HEK293 (cell line): ENCODE results near the gene CREB5.

Source experiments
- CTCF ChIA-PET: fragments of 350-600 bp; formaldehyde crosslinking; extraction: SDS; loops from one replicate; lab custom pipeline; 2021; ENCODE audit warnings: antibody characterized with exemption; lab: Yijun Ruan, JAX
- POLR2A ChIA-PET: fragments of 300-600 bp; formaldehyde crosslinking; extraction: SDS; loops from one replicate; lab custom pipeline; 2020; ENCODE audit warnings: antibody characterized with exemption, inconsistent platforms; lab: Yijun Ruan, JAX
- H3K27ac ChIP-seq: fragments of 200-500 bp; sonication (Bioruptor generic); 2 replicates; pipeline ENCODE4 v1.5.1; 2014; ENCODE audit warnings: low read depth, low read length, control low read depth, inconsistent platforms; ENCODE audit errors: extremely low read depth
- H3K36me3 ChIP-seq, 2 experiments: fragments of 200-500 bp in 1 of 2; sonication (Bioruptor generic) in 1 of 2; 1 replicate in 1 of 2; 2 replicates in 1 of 2; pipeline ENCODE4 v1.5.1; 2014 to 2017; ENCODE audit warnings: inconsistent platforms in 2 of 2, low read length in 2 of 2; ENCODE audit not compliant: control insufficient read depth in 2 of 2, insufficient read depth in 1 of 2
- H3K4me1 ChIP-seq: fragments of 200-500 bp; sonication (Bioruptor generic); 2 replicates; pipeline ENCODE4 v1.5.1; 2014; ENCODE audit warnings: mild to moderate bottlenecking, low read length, inconsistent platforms; ENCODE audit not compliant: control insufficient read depth, insufficient read depth
- H3K4me3 ChIP-seq: 2 replicates; pipeline ENCODE4 v1.5.1; 2011; ENCODE audit warnings: low read depth, mild to moderate bottlenecking, control low read depth, low read length, moderate library complexity
- H3K9me3 ChIP-seq: fragments of 200-500 bp; sonication (Bioruptor generic); 2 replicates; pipeline ENCODE4 v1.5.1; 2014; ENCODE audit warnings: low read depth, low read length, inconsistent platforms; ENCODE audit not compliant: control insufficient read depth, insufficient read depth
- FEZF1 ChIP-seq: fragments of 450-650 bp; formaldehyde crosslinking; IDR thresholded peaks from 2 replicates; pipeline ENCODE4 v1.5.1; 2016; ENCODE audit warnings: missing biosample characterization, missing genetic modification characterization
- GFI1B ChIP-seq: fragments of 450-650 bp; formaldehyde crosslinking; IDR thresholded peaks from 2 replicates; pipeline ENCODE4 v1.5.1; 2016; ENCODE audit warnings: missing biosample characterization, missing genetic modification characterization
- IKZF3 ChIP-seq: fragments of 450-650 bp; IDR thresholded peaks from 2 replicates; pipeline ENCODE4 v1.5.0; 2018; ENCODE audit warnings: missing biosample characterization, mild to moderate bottlenecking, missing genetic modification characterization, moderate library complexity
- KLF8 ChIP-seq: fragments of 450-650 bp; formaldehyde crosslinking; IDR thresholded peaks from 2 replicates; pipeline ENCODE4 v1.5.1; 2016; ENCODE audit warnings: missing biosample characterization, missing genetic modification characterization
- RBAK ChIP-seq: fragments of 450-650 bp; formaldehyde crosslinking; IDR thresholded peaks from 2 replicates; pipeline ENCODE4 v1.5.1; 2016; ENCODE audit warnings: missing biosample characterization, missing genetic modification characterization
- SP3 ChIP-seq: fragments of 450-650 bp; formaldehyde crosslinking; IDR thresholded peaks from 2 replicates; pipeline ENCODE4 v1.5.1; 2016; ENCODE audit warnings: missing biosample characterization, missing genetic modification characterization
- ZBTB20 ChIP-seq: fragments of 450-650 bp; formaldehyde crosslinking; IDR thresholded peaks from 2 replicates; pipeline ENCODE4 v1.5.1; 2016; ENCODE audit warnings: missing biosample characterization, missing genetic modification characterization
- ZNF112 ChIP-seq: fragments of 450-650 bp; formaldehyde crosslinking; IDR thresholded peaks from 2 replicates; pipeline ENCODE4 v1.5.0; 2017; ENCODE audit warnings: missing biosample characterization, missing genetic modification characterization
- ZNF133 ChIP-seq: fragments of 450-650 bp; formaldehyde crosslinking; IDR thresholded peaks from 2 replicates; pipeline ENCODE4 v1.5.1; 2016; ENCODE audit warnings: missing biosample characterization, missing genetic modification characterization
- ZNF146 ChIP-seq: fragments of 450-650 bp; formaldehyde crosslinking; IDR thresholded peaks from 2 replicates; pipeline ENCODE4 v1.5.1; 2016; ENCODE audit warnings: missing biosample characterization, missing genetic modification characterization
- ZNF155 ChIP-seq: fragments of 450-650 bp; formaldehyde crosslinking; IDR thresholded peaks from 2 replicates; pipeline ENCODE4 v1.5.1; 2016; ENCODE audit warnings: missing biosample characterization, missing genetic modification characterization
- ZNF174 ChIP-seq: fragments of 450-650 bp; formaldehyde crosslinking; IDR thresholded peaks from 2 replicates; pipeline ENCODE4 v1.5.0; 2017; ENCODE audit warnings: missing biosample characterization, mild to moderate bottlenecking, missing genetic modification characterization
- ZNF23 ChIP-seq: fragments of 450-650 bp; formaldehyde crosslinking; IDR thresholded peaks from 2 replicates; pipeline ENCODE4 v1.5.1; 2016; ENCODE audit warnings: missing biosample characterization, missing genetic modification characterization, borderline replicate concordance
- ZNF239 ChIP-seq: fragments of 450-650 bp; formaldehyde crosslinking; IDR thresholded peaks from 2 replicates; pipeline ENCODE4 v1.5.1; 2016; ENCODE audit warnings: missing biosample characterization, missing genetic modification characterization
- ZNF302 ChIP-seq: fragments of 450-650 bp; formaldehyde crosslinking; IDR thresholded peaks from 2 replicates; pipeline ENCODE4 v1.5.1; 2016; ENCODE audit warnings: missing biosample characterization, missing genetic modification characterization, low read depth
- ZNF341 ChIP-seq: fragments of 450-650 bp; formaldehyde crosslinking; IDR thresholded peaks from 2 replicates; pipeline ENCODE4; 2016; ENCODE audit warnings: low read depth, missing biosample characterization, missing genetic modification characterization
- ZNF37A ChIP-seq: fragments of 450-650 bp; IDR thresholded peaks from 2 replicates; pipeline ENCODE4 v1.5.1; 2018; ENCODE audit warnings: missing biosample characterization, missing genetic modification characterization
- ZNF423 ChIP-seq: fragments of 450-650 bp; formaldehyde crosslinking; IDR thresholded peaks from 2 replicates; pipeline ENCODE4 v1.5.1; 2016; ENCODE audit warnings: missing biosample characterization, missing genetic modification characterization
- ZNF433 ChIP-seq: fragments of 450-650 bp; formaldehyde crosslinking; IDR thresholded peaks from 2 replicates; pipeline ENCODE4 v1.5.1; 2016; ENCODE audit warnings: missing biosample characterization, missing genetic modification characterization, low read depth
- ZNF549 ChIP-seq: fragments of 450-650 bp; IDR thresholded peaks from 2 replicates; pipeline ENCODE4 v1.5.1; 2018; ENCODE audit warnings: missing biosample characterization, missing genetic modification characterization, mild to moderate bottlenecking, inconsistent platforms, moderate library complexity
- ZNF596 ChIP-seq: fragments of 450-650 bp; IDR thresholded peaks from 2 replicates; pipeline ENCODE4 v1.5.0; 2018; ENCODE audit warnings: missing biosample characterization, mild to moderate bottlenecking, missing genetic modification characterization, moderate library complexity
- ZNF610 ChIP-seq: fragments of 450-650 bp; formaldehyde crosslinking; IDR thresholded peaks from 2 replicates; pipeline ENCODE4 v1.5.1; 2016; ENCODE audit warnings: missing biosample characterization, missing genetic modification characterization, borderline replicate concordance
- ZXDB ChIP-seq: fragments of 450-650 bp; formaldehyde crosslinking; IDR thresholded peaks from 2 replicates; pipeline ENCODE4 v1.5.1; 2016; ENCODE audit warnings: missing biosample characterization, missing genetic modification characterization
- TF ChIP-seq, protein P1 (sequence below): fragments of 450-650 bp; formaldehyde crosslinking; IDR thresholded peaks from 2 replicates; pipeline ENCODE4 v1.5.1; 2016; ENCODE audit warnings: missing biosample characterization, missing genetic modification characterization
- TF ChIP-seq, protein P2 (sequence below): fragments of 450-650 bp; formaldehyde crosslinking; IDR thresholded peaks from 2 replicates; pipeline ENCODE4 v1.5.1; 2016; ENCODE audit warnings: missing biosample characterization, missing genetic modification characterization
- TF ChIP-seq, protein P3 (sequence below): fragments of 450-650 bp; formaldehyde crosslinking; IDR thresholded peaks from 2 replicates; pipeline ENCODE4 v1.5.1; 2017; ENCODE audit warnings: missing biosample characterization, missing genetic modification characterization
- TF ChIP-seq, protein P4 (sequence below): fragments of 450-650 bp; formaldehyde crosslinking; IDR thresholded peaks from 2 replicates; pipeline ENCODE4 v1.5.1; 2017; ENCODE audit warnings: missing biosample characterization, missing genetic modification characterization

The CREB5 gene

DNA sequence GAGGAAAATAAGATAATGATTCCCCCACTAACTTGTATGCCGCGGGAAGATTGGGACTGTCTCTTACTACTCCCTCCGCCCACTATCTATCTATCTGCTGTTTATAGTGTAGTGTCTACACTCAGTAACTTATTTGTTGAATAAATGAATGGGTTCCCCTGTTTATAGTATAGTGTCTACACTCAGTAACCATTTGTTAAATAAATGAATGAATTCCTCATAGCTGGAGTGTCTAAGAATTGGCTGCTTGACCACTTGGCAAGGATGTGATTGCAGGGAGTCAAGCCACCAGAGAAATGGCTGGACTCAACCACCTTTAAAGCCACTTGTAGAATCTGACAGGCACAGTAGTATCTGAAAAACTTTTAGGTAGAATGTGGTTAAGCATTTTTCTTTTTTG is 398.7 kb downstream of the CREB5 start (continued):
- TF ChIP-seq, protein P1, sequence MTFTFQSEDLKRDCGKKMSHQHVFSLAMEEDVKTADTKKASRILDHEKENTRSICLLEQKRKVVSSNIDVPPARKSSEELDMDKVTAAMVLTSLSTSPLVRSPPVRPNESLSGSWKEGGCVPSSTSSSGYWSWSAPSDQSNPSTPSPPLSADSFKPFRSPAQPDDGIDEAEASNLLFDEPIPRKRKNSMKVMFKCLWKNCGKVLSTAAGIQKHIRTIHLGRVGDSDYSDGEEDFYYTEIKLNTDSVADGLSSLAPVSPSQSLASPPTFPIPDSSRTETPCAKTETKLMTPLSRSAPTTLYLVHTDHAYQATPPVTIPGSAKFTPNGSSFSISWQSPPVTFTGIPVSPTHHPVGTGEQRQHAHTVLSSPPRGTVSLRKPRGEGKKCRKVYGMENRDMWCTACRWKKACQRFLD (tag by site-specific recombination), result no peak
- TF ChIP-seq ZNF155 (tag by site-specific recombination) (no peak), ZNF302 (tag by site-specific recombination) (no peak), IKZF3 (no peak), KLF8 (tag by site-specific recombination) (no peak), ZNF37A (tag by site-specific recombination) (no peak), ZBTB20 (tag by site-specific recombination) (no peak), ZNF341 (no peak), ZNF112 (tag by site-specific recombination) (no peak), ZNF433 (tag by site-specific recombination) (no peak), ZXDB (tag by site-specific recombination) (no peak)
- TF ChIP-seq, protein P2, sequence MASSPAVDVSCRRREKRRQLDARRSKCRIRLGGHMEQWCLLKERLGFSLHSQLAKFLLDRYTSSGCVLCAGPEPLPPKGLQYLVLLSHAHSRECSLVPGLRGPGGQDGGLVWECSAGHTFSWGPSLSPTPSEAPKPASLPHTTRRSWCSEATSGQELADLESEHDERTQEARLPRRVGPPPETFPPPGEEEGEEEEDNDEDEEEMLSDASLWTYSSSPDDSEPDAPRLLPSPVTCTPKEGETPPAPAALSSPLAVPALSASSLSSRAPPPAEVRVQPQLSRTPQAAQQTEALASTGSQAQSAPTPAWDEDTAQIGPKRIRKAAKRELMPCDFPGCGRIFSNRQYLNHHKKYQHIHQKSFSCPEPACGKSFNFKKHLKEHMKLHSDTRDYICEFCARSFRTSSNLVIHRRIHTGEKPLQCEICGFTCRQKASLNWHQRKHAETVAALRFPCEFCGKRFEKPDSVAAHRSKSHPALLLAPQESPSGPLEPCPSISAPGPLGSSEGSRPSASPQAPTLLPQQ (tag by site-specific recombination), result no peak
- TF ChIP-seq, all 188 proteins: peak for 0

DNA sequence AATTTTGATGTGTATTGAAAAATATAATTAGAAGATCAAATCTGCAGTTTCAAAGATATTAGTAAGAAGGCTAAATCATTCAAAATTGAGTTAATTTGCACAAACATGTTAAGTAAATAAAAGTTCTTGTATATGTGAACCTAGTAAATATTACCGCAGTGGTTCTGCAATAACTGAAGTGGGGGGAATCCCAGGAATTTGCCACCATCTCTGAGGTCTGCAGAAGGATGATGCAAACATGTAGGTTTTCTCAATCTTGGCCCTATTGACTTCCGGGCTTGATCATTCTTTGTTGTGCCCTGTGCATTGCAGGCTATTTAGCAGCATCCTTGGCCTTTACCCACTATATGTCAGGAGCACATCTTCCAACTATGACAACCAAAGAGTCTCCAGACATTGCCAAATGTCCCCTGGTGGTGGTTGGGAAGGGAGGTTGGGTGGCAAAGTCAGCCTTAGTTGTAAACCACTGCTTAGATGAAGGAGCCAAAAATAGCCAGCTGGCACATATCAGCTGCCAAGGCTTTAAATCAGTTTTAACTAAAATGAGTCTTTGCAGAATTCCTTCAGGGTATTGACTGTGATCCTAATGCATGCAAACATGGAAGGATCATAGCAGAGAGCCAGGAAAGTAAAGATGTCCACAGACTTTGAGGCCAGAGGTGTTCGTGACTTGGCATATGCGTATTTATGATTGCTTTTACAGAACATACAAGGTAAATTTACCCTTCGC is 399.5 kb downstream of the CREB5 start:
- Histone ChIP-seq H3K4me1 (no peaks in the 10 kb centered on the region), H3K27ac (no peak overlapping the region), H3K4me3 (no peak overlapping the region), H3K9me3 (no peaks in the 10 kb centered on the region), H3K36me3 (peaks cover 0 to 8% of the 10 kb centered on the region in 2 experiments; a peak in 1 of 3 replicates)
- no peak for TF ChIP-seq ZNF133 (tag by site-specific recombination)
- TF ChIP-seq FEZF1 (tag by site-specific recombination), result no peak
- TF ChIP-seq, protein P3, sequence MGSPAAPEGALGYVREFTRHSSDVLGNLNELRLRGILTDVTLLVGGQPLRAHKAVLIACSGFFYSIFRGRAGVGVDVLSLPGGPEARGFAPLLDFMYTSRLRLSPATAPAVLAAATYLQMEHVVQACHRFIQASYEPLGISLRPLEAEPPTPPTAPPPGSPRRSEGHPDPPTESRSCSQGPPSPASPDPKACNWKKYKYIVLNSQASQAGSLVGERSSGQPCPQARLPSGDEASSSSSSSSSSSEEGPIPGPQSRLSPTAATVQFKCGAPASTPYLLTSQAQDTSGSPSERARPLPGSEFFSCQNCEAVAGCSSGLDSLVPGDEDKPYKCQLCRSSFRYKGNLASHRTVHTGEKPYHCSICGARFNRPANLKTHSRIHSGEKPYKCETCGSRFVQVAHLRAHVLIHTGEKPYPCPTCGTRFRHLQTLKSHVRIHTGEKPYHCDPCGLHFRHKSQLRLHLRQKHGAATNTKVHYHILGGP (tag by site-specific recombination), result no peak
- no peak for TF ChIP-seq ZNF146 (tag by site-specific recombination)
- ChIA-PET CTCF (interaction anchor here (1.1 kb wide), 1 partner anchor 42 kb away, joined by 3 read pairs; no protein-coding TSS in a partner anchor), POLR2A (no interaction called here)

DNA sequence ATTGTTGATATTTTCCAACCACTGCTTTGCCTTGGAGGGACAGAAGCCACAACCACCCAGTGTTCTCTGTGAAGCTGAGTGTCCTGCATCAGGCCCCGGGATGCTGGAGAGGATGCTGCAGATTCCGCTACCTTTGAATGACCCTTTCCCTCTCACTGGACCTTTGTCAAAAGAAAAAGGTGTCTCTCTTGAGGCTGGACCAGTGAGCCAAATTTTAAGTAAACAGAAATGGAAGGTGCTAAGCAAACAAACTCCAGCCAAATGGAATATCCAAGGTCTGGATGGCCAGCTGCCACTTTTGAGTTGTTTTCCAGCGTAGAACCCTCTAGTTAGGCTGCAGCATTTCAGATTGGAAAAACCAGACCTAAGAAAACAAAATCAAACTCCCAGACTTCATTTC is 400.3 kb downstream of the CREB5 start:
- Histone ChIP-seq H3K27ac (no peak overlapping the region), H3K9me3 (no peaks in the 10 kb centered on the region), H3K4me3 (no peak overlapping the region), H3K36me3 (peaks cover 0 to 8% of the 10 kb centered on the region in 2 experiments; a peak in 1 of 3 replicates), H3K4me1 (no peaks in the 10 kb centered on the region)
- ChIA-PET POLR2A (no interaction called here), CTCF (interaction anchor here (0.7 to 1.1 kb wide), 2 partner anchors 41 to 249 kb away, joined by 3 read pairs; no protein-coding TSS in a partner anchor)
- TF ChIP-seq ZNF596 (no peak), ZNF174 (tag by site-specific recombination) (no peak), ZNF549 (tag by site-specific recombination) (no peak), ZNF423 (tag by site-specific recombination) (no peak), ZNF239 (tag by site-specific recombination) (no peak), SP3 (tag by site-specific recombination) (no peak), RBAK (no peak), ZNF23 (no peak), ZNF610 (tag by site-specific recombination) (no peak), GFI1B (tag by site-specific recombination) (no peak)
- TF ChIP-seq, protein P4, sequence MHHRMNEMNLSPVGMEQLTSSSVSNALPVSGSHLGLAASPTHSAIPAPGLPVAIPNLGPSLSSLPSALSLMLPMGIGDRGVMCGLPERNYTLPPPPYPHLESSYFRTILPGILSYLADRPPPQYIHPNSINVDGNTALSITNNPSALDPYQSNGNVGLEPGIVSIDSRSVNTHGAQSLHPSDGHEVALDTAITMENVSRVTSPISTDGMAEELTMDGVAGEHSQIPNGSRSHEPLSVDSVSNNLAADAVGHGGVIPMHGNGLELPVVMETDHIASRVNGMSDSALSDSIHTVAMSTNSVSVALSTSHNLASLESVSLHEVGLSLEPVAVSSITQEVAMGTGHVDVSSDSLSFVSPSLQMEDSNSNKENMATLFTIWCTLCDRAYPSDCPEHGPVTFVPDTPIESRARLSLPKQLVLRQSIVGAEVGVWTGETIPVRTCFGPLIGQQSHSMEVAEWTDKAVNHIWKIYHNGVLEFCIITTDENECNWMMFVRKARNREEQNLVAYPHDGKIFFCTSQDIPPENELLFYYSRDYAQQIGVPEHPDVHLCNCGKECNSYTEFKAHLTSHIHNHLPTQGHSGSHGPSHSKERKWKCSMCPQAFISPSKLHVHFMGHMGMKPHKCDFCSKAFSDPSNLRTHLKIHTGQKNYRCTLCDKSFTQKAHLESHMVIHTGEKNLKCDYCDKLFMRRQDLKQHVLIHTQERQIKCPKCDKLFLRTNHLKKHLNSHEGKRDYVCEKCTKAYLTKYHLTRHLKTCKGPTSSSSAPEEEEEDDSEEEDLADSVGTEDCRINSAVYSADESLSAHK (tag by site-specific recombination), result no peak
